ENCODE measurements around the gene APLP1.

Gene APLP1

DNA sequence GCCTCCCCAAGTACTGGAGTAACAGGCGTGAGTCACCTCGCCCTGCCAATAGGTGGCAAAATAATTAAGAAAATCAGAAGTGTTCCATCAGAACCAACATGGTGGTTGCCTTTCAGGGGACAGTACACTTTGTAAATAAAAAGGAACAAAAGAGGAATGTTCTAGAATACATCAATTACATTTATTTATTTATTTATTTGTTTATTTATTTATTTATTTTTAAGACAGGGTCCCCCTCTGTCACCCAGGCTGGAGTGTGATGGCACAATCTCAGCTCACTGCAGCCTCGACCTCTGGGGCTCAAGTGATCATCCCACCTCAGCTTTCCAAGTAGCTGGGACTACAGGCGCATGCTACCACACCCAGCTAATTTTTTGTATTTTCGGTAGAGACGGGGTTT lies 52.6 kb downstream of the APLP1 start:
- ChIA-PET POLR2A (no interaction called here), CTCF (no interaction called here)

DNA sequence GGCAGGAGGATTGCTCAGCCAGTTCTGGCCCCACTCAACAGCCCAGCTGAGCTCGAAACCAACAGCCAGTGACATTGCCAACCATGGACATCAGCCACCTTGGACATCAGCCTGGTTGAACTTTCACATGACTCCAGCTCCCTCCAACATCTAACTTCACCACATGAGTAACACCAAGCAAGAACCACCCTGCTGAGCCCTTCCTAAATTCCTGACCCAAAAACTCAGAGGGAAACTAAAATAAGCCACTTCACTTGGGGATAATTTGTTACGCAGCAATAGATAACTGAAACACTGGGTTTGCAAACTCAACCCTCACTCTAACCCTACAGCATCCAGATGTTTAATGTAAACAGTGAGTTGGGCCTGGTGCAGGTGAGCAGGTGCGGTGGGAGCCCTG lies 57.1 kb downstream of the APLP1 start:
- TF ChIP-seq, protein P1, sequence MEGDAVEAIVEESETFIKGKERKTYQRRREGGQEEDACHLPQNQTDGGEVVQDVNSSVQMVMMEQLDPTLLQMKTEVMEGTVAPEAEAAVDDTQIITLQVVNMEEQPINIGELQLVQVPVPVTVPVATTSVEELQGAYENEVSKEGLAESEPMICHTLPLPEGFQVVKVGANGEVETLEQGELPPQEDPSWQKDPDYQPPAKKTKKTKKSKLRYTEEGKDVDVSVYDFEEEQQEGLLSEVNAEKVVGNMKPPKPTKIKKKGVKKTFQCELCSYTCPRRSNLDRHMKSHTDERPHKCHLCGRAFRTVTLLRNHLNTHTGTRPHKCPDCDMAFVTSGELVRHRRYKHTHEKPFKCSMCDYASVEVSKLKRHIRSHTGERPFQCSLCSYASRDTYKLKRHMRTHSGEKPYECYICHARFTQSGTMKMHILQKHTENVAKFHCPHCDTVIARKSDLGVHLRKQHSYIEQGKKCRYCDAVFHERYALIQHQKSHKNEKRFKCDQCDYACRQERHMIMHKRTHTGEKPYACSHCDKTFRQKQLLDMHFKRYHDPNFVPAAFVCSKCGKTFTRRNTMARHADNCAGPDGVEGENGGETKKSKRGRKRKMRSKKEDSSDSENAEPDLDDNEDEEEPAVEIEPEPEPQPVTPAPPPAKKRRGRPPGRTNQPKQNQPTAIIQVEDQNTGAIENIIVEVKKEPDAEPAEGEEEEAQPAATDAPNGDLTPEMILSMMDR (IDR thresholded peaks at IDR 0.05; ENCODE audit: insufficient read depth, low read length, missing control alignments), result no peak
- CTCF ChIA-PET, result interaction anchor here (0.8 kb wide), 1 partner anchor 44 kb away, joined by 3 read pairs; no protein-coding TSS in a partner anchor
- no peak overlapping the region for H3K4me3 ChIP-seq (ENCODE audit: low read depth, low read length)
- POLR2A ChIA-PET, result no interaction called here
- DNase-seq (ENCODE audit: low read depth, low spot score), result no peak

More for the DNA sequence above, 52.6 kb downstream of the APLP1 start:
- no peak for DNase-seq (ENCODE audit: low read depth, low spot score)
- no peak overlapping the region for H3K4me3 ChIP-seq (ENCODE audit: low read depth, low read length)
- TF ChIP-seq, protein P1 (IDR thresholded peaks at IDR 0.05; ENCODE audit: insufficient read depth, low read length, missing control alignments), result no peak

DNA sequence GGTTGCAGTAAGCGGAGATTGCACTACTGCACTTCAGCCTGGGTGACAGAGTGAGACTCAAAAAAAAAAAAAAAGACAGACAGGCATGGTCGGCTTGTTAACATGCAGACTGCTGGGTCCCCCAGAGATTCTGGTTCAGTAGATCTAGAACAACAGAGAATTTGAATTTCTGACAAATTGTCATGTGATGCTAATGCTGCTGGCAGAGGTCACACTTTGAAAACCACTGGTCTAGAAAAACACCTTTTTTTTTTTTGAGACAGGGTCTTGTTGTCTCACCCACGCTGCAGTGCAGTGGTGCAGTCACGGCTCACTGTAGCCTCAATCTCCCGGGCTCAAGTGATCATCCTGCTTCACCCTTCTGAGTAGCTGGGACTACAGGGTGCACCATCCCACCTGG lies 60.1 kb downstream of the APLP1 start:
- ChIA-PET CTCF (no interaction called here), POLR2A (no interaction called here)
- no peak overlapping the region for H3K4me3 ChIP-seq (ENCODE audit: low read depth, low read length)
- TF ChIP-seq, protein P1 (IDR thresholded peaks at IDR 0.05; ENCODE audit: insufficient read depth, low read length, missing control alignments), result no peak
- no peak for DNase-seq (ENCODE audit: low read depth, low spot score)

Measured in AG04449 (cell line).